DOHH2 (cell line): ENCODE data around the gene ABCG1.

ENCODE experiments used
- H3F3A ChIP-seq: fragments of 200-600 bp; sonication (generic), shearing (Covaris generic); 2 replicates; pipeline ENCODE4 v1.6.0; 2016; ENCODE audit warnings: antibody characterized with exemption, mild to moderate bottlenecking; ENCODE audit not compliant: control insufficient read depth, insufficient read depth
- H3K27ac ChIP-seq: fragments of 200-600 bp; sonication (generic); 2 replicates; pipeline ENCODE4 v1.5.1; 2014; ENCODE audit warnings: low read depth, mild to moderate bottlenecking, low read length, moderate library complexity
- H3K27me3 ChIP-seq: fragments of 200-600 bp; sonication (generic); 2 replicates; pipeline ENCODE4 v1.6.1; 2014; ENCODE audit warnings: mild to moderate bottlenecking, low read length, mixed read lengths; ENCODE audit not compliant: control insufficient read depth
- H3K36me3 ChIP-seq: fragments of 200-600 bp; sonication (generic); 2 replicates; pipeline ENCODE4 v1.6.1; 2014; ENCODE audit warnings: mild to moderate bottlenecking, low read length, moderate library complexity, mixed read lengths; ENCODE audit not compliant: control insufficient read depth
- H3K4me1 ChIP-seq: fragments of 200-600 bp; sonication (generic); 2 replicates; pipeline ENCODE4 v1.6.1; 2014; ENCODE audit warnings: mild to moderate bottlenecking, low read length, mixed read lengths; ENCODE audit not compliant: control insufficient read depth
- H3K4me2 ChIP-seq: fragments of 200-600 bp; sonication (generic); 2 replicates; pipeline ENCODE4 v1.6.0; 2014; ENCODE audit warnings: mild to moderate bottlenecking, low read length, moderate library complexity
- H3K4me3 ChIP-seq: fragments of 200-600 bp; sonication (generic); 2 replicates; pipeline ENCODE4 v1.5.1; 2014; ENCODE audit warnings: mild to moderate bottlenecking, low read length, mixed read lengths
- H3K79me2 ChIP-seq: fragments of 200-600 bp; sonication (generic); 2 replicates; pipeline ENCODE4 v1.6.1; 2014; ENCODE audit warnings: mild to moderate bottlenecking, low read length, mixed read lengths; ENCODE audit not compliant: control insufficient read depth
- H3K9me2 ChIP-seq: fragments of 200-600 bp; sonication (generic); replicated peaks from 2 replicates; pipeline ENCODE4 v1.6.1; 2014; ENCODE audit warnings: mild to moderate bottlenecking, low read length, mixed read lengths; ENCODE audit not compliant: control insufficient read depth
- H3K9me3 ChIP-seq: fragments of 200-600 bp; sonication (generic); 2 replicates; pipeline ENCODE4 v1.6.1; 2014; ENCODE audit warnings: antibody characterized with exemption, low read length, mixed read lengths; ENCODE audit not compliant: control insufficient read depth, insufficient read depth
- H4K20me1 ChIP-seq: fragments of 200-600 bp; sonication (generic); 2 replicates; pipeline ENCODE4 v1.6.0; 2014; ENCODE audit warnings: low read depth, mild to moderate bottlenecking, antibody characterized with exemption, low read length, moderate library complexity; ENCODE audit not compliant: control insufficient read depth, insufficient read depth
- EZH2phosphoT487 ChIP-seq: fragments of 200-600 bp; sonication (generic); IDR thresholded peaks from 2 replicates; pipeline ENCODE4 v1.6.1; 2017; ENCODE audit warnings: borderline replicate concordance, mild to moderate bottlenecking, antibody characterized with exemption, low read length, moderate library complexity, mixed read lengths
- TF ChIP-seq, protein P1 (sequence below): fragments of 200-600 bp; sonication (generic); IDR thresholded peaks from one replicate; pipeline ENCODE4 v1.5.1; 2014; ENCODE audit warnings: antibody characterized with exemption, mild to moderate bottlenecking, low read depth, low read length; ENCODE audit not compliant: poor library complexity, severe bottlenecking

Gene ABCG1

DNA sequence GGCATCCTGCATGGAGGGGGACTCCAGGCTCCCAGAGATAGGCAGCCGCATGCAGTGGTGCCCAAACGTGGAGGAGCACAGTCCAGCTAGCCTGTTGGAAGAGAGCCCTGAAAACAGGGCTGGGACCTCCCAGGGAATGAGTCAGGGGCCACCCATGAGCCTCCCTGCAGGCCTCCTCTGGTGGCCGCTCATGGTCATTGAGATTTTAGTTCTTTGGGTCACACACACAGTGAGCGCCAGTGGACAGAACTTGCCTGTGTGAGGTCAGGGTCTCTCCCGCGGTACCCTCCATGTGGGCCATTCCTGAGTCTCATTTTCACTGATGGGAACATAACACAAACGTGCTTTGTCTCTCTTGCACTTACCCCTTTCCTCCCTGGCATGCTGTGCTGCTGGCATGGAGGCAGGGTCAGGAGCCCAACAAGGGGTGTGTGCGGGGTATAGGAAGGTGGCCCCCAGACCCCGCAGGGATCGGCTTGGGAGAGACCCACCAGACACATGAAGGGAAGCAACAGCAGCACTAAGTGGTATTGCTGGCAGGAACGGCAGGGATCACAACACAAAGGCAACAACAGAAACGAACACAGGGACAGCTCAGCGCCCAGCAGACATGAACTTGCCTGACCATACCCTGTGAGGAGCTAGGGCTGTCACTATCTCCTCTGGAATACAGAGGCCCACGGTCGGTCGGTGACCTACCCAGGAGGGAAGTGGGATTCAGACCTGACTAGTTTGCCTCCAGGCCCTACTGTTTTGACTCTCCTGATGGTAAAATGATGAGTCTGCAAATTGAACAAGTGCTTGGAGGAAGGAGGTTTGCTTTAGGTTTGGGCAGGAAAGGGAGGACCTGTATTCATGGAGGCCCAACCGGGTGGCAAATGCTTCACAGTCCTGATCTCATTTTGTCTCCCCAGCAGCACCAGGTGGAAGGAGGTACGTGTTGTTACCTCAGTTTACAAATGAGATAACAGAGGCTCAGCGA is 31.8 kb downstream of the ABCG1 start:
- no peak overlapping the region for H3K4me3 ChIP-seq
- H3K27ac ChIP-seq: no peak overlapping the region
- H3K9me3 ChIP-seq: no peaks in the 10 kb centered on the region
- no peaks in the 10 kb centered on the region for H3K9me2 ChIP-seq
- peaks cover 4% of the 10 kb centered on the region; the same call in 1 of the 2 replicates for H3F3A ChIP-seq
- H3K36me3 ChIP-seq: no peaks in the 10 kb centered on the region
- no peaks in the 10 kb centered on the region for H3K79me2 ChIP-seq
- no peak overlapping the region for H3K4me2 ChIP-seq
- peaks cover 25% of the 10 kb centered on the region for H3K27me3 ChIP-seq
- H3K4me1 ChIP-seq: peaks cover 33% of the 10 kb centered on the region
- TF ChIP-seq EZH2phosphoT487: no peak
- TF ChIP-seq, protein P1, sequence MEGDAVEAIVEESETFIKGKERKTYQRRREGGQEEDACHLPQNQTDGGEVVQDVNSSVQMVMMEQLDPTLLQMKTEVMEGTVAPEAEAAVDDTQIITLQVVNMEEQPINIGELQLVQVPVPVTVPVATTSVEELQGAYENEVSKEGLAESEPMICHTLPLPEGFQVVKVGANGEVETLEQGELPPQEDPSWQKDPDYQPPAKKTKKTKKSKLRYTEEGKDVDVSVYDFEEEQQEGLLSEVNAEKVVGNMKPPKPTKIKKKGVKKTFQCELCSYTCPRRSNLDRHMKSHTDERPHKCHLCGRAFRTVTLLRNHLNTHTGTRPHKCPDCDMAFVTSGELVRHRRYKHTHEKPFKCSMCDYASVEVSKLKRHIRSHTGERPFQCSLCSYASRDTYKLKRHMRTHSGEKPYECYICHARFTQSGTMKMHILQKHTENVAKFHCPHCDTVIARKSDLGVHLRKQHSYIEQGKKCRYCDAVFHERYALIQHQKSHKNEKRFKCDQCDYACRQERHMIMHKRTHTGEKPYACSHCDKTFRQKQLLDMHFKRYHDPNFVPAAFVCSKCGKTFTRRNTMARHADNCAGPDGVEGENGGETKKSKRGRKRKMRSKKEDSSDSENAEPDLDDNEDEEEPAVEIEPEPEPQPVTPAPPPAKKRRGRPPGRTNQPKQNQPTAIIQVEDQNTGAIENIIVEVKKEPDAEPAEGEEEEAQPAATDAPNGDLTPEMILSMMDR: no peak
- no peaks in the 10 kb centered on the region for H4K20me1 ChIP-seq

DNA sequence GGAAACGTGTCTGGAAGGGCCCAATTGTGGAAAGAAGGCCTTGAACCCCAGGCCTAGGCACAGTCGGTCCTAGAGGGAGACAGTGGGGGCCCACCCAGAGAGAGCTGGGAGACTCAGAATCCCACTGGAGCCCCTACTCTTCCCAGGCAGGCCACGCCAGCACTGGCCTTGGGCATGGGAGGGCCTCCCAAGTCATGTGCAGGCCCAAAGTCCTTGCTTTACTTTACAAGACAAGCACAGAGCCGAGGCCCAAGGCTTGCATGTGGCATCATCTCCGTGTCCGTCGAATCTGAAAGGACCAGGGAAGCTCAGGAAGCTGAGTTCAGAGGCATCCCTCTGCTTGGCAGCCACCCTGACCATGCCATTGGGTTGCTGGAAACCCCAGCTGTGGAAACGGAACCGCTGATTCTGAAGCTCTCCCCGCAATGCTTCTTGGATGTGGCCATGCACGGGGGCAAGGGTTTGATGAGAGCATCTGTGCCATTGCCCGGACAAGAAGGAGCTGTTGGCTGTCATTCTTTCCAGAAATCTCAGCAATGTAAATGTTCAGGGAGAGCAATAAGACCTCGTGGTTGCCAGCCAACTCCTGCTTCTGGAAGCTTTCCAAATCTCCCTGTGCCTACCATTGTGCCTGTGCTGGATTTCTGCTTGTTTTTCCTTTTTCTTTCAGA is 32.8 kb downstream of the ABCG1 start:
- Histone ChIP-seq H3F3A (peaks cover 4% of the 10 kb centered on the region; the same call in 1 of the 2 replicates), H3K4me3 (no peak overlapping the region), H3K27ac (no peak overlapping the region), H3K4me2 (no peak overlapping the region), H3K9me3 (no peaks in the 10 kb centered on the region), H4K20me1 (no peaks in the 10 kb centered on the region), H3K36me3 (no peaks in the 10 kb centered on the region), H3K9me2 (no peaks in the 10 kb centered on the region), H3K4me1 (peaks cover 34% of the 10 kb centered on the region), H3K27me3 (peaks cover 16% of the 10 kb centered on the region), H3K79me2 (no peaks in the 10 kb centered on the region)
- TF ChIP-seq, protein P1: no peak
- TF ChIP-seq EZH2phosphoT487: no peak

DNA sequence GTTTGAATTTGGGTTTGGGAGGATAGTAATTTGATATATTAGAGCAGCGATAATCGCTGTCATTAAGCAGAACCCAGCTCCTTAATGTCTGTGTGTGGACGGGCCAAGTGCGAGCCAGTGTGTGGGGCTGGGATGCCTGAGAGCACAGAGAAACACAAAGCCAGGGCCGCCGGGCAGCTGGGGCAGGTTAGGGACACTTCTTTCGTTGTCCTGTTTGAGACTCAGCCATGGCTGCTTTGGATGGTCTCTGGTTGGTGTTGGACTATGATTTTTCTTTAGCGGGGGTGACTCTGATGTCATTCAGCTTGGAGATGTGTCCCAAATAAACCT is 33.4 kb downstream of the ABCG1 start:
- Histone ChIP-seq H3K4me3 (no peak overlapping the region), H3K4me2 (no peak overlapping the region), H3F3A (peaks cover 4% of the 10 kb centered on the region; the same call in 1 of the 2 replicates), H3K79me2 (no peaks in the 10 kb centered on the region), H4K20me1 (no peaks in the 10 kb centered on the region), H3K27ac (no peak overlapping the region), H3K9me3 (no peaks in the 10 kb centered on the region), H3K4me1 (peaks cover 34% of the 10 kb centered on the region), H3K9me2 (no peaks in the 10 kb centered on the region), H3K36me3 (no peaks in the 10 kb centered on the region), H3K27me3 (peaks cover 14% of the 10 kb centered on the region)
- TF ChIP-seq EZH2phosphoT487: no peak
- TF ChIP-seq, protein P1: no peak
